GM21619 (cell line): Measurements from ENCODE around the gene NGRN.
"Not testable (repeated sequence)": the region's sequence is repeated elsewhere in the genome, so short reads cannot be mapped to it uniquely, and the experiment has no call there.

ENCODE experiments used
- ATAC-seq: cut with Tn5 transposase; IDR thresholded peaks from one replicate; pipeline ENCODE4 v1.9.1; 2021; ENCODE audit not compliant: unreplicated experiment

NGRN gene

DNA sequence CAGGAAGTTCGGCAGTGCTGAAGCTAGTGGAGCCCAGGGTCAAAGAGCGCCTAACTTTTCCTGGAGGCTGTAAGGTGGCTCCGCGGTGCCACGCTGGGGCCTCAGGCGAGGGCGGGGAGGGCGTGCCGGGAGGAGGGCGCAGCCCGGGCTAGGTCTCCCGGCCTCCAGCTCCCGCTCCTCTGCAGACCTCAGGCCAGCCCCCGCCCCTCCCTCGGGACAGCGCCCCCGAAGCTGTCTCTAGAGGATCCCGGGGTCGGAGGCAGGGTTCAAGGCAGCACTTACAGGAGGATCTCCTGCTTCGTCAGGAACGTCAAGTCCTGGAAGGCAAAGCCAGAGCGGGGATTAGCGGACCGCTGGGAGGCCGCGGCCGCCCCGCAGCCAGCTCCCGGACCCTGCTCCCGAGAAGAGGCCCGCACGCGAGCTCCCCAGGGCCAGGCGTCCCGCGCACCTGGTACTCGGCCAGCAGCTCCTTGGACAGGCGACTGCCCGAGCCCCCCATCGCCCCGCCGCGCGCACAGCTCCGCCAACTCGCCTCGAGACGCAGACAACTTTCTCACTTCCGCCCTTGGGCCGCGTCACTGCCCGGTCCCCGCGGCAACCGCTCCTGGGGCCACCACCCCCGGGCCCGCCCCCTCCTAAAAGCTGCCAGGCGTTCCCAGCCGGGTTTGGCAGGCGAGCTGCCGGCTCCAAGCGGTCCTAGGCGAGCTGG, 31.9 kb upstream of the NGRN start, which contains the start of gene CIB1:
Gene CIB1, minus strand, starts transcription at position 555 of the 709 bp plus-strand sequence. Its CDS starts 56 bp downstream, at position 499.
- ATAC-seq = peak; percentile 74

DNA sequence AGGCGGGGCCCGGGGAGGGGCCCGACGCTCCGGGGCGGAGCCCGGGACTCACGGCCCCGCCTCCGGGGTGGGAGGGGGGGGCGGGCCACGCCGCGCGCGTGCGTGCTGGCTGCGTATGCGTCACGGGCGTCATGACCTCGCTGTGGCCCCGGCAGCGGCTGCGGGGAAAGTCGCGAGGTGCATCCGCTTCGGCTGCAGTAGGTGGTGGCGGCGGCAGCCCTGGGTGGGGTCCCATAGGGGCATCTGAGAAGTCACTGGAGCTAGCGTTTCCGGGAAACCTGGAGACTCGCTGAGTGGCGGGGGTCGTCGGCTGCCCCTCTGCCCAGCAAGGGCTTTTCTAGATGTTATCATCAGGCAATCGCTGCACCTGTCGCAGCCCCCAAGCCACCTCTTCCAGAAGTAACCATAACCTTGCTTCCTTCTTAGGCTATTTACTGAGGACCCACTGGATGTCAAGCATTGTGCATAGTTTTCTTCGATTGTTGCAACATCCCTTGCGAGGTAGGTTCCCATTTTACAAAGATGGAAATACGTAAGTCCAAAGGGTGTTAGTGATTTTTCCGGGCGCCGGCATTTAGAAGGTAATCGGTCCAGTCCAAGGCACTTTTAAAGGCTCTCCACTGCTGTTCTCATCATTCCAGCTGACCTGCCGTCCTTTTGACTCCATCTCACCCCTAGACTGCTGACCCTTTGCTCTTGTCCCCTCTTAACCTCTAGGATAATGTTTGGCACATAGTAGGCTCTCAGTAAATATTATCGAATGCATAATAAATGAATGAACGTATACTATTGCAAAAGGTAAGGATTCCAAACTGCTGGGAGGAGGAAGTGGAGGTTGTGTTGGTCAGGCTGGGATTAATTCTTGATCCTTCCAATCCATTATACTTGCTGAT, 31.1 kb upstream of the NGRN start, which contains the start of gene GDPGP1:
Gene GDPGP1, plus strand, starts transcription at position 114 of the 893 bp plus-strand sequence. CDS start 6,700 bp downstream, outside the sequence.
- ATAC-seq = peak; percentile 58

DNA sequence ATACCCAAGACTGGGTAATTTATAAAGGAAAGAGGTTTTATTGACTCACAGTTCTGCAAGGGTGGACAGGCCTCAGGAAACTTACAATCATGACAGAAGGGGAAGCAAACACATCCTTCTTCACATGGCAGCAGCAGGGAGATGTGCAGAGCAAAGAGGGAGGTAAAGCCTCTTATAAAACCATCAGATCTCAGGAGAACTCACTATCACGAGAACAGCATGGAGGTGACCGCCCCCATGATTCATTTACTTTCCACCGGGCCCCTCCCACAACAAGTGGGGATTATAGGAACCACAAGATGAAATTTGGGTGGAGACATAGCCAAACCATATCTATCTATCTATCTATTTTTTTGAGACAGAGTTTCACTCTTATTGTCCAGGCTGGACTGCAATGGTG, 26.1 kb upstream of the NGRN start:
- no peak for ATAC-seq

DNA sequence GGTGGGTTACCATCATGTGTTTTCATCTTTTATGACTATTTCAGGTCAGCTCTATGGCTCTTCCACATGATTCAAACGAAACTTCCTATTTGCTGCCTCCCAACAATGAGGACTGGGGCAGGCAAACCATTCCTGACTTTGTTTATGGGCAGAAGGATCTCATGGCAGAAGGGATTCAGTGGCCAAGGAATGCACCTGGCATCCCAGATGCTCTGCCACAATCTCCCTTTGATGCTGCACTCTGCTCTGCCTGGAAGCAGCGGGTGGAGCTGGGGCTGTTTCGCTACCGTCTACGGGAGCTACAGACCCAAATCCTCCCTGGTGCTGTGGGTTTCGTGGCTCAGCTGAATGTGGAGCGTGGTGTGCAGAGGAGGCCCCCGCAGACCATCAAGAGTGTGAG, 24.6 kb upstream of the NGRN start:
- ATAC-seq = no peak

DNA sequence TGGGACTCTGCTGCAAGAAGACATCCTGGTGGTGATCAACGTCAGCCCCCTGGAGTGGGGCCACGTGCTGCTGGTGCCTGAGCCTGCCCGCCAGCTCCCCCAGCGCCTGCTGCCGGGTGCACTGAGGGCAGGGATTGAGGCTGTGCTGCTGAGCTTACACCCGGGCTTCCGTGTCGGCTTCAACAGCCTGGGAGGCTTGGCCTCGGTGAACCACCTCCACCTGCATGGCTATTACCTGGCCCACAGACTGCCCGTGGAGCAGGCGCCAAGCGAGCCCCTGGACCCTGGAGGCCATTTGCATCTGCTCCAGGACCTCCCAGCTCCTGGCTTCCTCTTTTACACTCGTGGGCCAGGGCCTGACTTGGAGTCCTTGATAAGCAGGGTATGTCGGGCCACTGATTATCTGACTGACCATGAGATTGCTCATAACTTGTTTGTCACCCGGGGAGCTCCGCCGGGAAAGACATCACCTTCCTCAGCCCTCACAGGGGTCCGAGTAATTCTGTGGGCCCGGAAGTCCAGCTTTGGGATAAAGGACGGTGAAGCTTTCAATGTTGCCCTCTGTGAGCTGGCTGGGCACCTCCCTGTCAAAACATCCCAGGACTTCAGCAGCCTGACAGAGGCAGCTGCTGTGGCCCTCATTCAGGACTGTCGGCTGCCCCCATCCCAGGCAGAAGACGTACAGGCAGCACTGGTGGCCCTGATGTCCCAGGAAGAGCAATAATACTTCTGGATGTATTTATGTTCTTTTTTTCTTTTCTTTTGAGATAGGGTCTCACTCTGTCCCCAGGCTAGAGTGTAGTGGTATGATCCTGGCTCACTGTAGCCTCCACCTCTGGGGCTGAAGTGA, 23.9 kb upstream of the NGRN start:
- ATAC-seq = no peak

DNA sequence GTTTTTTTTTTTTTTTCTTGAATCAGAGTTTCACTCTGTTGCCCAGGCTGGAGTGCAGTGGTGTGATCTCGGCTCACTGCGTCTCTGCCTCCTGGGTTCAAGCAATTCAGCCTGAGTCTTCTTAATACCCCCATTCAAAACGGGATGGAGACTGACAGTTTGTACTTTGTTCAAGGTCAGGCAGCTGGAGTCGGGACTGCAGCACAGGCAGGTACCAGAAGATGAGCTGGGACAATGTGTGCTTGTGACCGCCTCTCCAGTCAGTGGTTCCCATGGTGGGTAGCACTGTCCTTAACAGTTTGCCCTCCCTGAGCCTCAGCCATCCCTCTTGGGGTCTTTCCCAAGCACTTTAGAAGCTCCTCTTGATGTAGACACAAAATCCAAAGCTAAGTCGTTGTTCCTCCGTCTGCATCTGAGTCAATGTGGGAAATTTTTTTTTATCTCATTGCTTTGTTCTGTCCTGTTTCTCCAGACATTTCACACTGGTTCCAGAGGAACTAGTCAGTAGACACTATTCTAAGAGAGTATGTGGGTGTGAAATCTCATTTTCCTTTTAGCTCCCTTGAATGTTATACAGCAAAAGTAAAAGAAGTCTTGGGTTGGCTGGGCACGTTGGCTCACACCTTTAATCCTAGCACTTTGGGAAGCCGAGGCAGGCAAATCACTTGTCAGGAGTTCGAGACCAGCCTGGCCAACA, 21.4 kb upstream of the NGRN start:
- ATAC-seq = no peak

DNA sequence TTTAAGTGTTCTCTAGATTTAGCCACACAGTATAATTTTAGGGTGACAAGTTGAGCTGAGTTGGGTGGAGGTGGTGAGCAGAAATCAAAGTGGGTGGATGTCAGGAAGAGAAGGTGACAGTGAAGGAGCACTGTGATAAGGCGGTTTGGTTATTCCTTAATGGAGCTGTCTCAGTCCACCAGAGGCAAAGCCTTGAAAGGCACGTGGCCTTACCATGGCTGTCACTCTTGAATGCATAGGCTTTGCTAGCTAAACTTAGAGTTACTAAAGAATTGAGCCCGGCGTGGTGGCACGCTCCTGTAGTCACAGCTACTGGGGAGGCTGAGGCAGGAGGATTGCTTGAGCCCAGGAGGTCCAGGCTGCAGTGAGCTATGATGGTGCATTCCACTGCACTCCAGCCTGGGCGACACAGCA, 16.7 kb upstream of the NGRN start:
- peak; percentile 7 for ATAC-seq

DNA sequence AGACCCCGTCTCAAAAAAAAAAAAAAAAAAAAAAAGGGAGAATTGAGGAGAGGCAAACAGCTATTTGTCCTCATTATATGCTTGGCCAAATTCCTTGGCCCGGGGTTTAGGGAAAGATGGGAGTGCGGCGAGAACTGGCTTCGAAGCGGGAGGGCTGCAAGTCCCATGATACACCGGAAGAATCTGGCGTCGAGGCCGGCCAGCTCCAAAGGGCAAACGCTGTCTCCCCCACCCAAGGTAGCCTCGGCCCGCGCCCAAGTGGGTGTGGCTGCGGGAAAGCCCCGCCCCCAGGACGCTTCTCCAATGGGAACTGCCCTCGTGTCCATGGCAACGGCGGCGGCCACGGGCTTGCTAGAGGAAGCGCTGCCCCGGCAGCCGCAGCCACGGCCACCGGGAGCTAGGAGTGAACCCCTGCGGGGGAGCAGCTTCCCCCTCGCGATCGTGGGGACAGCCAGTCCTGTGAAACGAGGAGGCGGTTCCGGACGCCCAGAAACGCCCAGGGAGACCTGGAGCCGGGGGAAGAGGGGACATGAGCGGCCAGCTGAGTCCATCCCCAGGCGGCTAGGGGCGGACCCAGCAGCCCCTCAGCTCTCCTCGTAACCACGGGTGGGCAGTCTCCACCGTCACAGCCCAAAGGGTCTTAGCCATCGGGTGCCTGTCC, 16.1 kb upstream of the NGRN start, which contains the start of gene TTLL13:
Gene TTLL13, plus strand, starts transcription at position 354 of the 661 bp plus-strand sequence. CDS start 1,075 bp downstream, outside the sequence.
- ATAC-seq = peak; percentile 62

DNA sequence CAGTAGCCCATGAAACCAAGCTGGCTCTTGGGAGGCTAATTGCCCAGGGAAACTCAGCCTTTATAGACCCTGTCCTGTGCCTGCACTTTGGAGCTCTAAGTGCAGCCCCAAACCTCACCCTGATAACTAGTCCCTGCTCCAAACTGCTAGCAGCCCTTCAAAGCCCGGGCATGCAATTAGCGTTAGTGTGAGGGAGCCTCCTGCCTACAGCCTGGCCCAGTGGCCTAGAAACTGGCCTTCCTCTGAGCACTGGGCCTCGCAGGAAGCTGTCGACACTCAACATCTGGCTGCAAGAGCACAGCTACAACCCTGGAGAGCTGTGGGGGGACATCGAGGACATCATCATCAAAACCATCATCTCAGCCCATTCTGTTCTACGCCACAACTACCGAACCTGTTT, 7.7 kb upstream of the NGRN start:
- no peak for ATAC-seq

DNA sequence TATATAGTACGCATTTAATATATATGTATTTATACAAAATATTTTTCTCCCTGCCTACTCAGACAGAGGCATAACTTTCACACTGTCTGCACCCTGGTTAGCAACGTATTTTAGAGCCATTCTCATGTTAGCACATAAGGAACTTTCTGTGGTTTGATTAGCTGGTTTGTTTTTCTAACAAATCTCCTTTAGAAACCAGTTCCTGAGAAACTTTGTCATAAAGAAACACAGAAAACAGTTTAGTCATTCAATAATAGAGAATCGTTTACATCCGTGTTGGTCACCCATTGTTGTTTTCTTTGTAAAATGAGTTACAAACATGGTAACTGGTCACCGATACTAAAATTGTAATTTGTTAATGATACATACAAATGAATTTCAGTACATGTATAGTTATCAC, 5.9 kb upstream of the NGRN start:
- peak; percentile 86 for ATAC-seq

DNA sequence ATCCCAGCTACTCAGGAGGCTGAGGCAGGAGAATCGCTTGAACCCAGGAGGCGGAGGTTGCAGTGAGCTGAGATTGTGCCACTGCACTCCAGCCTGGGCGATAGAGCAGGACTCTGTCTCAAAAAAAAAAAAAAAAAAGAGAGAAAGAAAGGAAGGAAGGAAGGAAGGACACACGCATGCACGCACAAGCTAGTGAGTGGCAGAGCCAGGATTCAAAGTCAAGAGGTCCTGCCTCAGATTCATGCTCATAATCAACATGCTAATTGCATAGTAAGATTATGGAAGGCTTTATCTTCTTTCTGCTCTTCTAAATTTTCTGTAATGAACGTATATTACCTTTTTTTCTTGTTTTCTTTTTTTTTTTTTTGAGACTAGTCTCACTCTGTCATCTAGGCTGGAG, 4.7 kb upstream of the NGRN start:
- ATAC-seq = not testable (repeated sequence)

DNA sequence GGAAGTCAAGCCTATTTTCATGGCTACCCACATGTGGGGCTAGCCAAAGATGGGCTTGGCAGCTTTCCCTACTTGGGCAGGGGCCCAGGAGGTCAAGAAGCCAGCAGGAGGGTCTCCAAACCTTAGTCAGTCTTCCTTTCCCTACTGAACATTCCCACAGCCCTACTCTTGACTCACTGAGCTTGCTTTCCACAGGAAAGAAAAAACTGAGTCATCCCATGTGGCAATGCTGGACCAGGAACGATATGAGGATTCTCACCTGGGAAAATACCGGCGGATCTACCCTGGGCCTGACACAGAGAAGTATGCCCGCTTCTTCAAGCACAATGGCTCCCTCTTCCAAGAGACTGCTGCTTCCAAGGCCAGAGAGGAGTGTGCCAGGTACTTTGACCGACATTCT, 3.7 kb upstream of the NGRN start:
- no peak for ATAC-seq

DNA sequence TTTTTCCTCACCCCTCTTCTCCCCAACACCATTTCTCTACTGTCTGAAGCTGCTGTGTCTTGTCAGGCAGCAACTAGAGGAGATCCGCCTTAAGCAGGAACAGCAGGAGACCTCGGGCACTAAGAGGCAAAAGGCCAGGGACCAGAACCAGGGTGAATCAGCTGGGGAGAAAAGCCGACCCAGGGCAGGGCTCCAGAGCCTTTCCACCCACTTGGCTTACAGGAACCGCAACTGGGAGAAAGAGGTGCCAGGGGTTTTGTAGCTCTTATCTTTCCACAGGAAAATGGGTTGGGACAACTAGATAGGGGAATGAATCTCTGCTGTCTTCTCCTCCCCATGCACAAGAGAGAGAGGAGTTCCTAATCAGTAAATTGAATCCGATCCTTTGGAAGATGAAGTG, 3.0 kb upstream of the NGRN start:
- ATAC-seq = no peak

DNA sequence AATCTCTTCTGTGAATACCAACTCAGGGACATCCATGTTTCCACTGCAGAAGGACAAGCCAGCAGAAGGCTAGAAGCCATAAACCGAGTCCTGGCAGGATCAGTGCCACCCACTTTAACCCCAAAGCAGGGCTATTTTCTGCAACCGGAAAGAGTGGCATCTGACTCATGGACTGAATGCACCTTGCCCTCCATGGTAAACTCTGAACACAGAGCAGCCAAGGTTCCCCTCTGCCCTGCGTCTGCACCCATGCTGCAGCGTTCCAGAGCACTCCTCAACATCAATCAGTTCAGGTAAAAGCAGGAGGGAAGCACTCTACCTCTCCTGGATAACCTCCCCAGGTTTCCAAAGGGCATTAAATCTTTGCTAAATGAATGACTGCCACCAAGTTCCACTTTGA, 801 bp upstream of the NGRN start:
- ATAC-seq = no peak

DNA sequence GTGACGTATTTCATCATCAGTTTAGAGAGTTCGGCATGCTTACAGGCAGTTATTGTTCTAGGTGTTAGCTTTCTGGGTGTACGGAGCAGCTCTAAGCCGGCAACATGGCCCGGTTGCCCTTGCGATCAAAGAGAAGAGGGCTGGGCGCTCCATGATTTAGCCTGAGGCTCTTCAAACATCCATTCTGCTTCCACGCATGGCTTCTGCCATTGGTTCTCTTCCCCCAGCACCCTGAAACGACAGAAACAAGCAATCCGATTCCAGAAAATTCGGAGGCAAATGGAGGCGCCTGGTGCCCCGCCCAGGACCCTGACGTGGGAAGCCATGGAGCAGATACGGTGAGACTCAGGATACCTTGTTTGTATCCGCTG, 574 bp downstream of the NGRN start:
- ATAC-seq = no peak

DNA sequence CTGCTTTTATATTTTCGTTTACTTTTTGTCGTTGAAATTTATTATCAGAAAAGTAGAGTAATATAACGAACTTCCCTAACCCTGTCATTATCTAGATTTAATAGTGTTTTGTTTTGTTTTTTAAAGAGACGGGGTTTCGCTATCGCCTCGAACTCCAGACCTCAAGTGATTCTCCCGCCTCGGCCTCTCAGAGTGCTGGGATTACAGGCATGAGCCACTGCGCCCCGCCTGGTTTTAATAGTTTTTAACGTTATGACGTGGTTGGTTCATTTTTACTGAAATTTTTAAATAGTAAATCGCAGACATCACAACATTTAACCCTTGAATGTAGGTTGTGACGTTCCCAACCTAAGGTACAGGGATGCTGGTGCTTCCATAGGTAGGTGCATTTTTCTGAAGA, 1.0 kb downstream of the NGRN start:
- ATAC-seq = no peak

DNA sequence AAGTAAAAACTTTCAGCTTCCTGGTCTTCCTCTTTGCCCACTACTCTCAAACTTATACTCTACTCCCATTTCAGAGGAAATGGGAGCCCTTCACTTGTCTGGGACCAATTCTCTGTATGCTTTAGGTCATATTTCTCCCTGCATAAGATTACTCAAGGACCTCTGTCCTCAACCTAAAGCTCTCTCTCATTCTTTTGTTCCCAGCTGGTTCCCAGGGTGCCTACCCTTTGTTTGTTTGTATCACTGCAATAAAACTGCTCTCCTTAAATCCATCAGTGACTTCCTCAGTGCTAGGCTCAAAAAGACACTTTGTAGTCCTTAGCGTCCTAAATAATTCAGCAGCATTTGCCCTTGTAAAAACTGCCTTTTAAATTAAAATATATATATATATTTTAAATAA, 2.9 kb downstream of the NGRN start:
- no peak for ATAC-seq

DNA sequence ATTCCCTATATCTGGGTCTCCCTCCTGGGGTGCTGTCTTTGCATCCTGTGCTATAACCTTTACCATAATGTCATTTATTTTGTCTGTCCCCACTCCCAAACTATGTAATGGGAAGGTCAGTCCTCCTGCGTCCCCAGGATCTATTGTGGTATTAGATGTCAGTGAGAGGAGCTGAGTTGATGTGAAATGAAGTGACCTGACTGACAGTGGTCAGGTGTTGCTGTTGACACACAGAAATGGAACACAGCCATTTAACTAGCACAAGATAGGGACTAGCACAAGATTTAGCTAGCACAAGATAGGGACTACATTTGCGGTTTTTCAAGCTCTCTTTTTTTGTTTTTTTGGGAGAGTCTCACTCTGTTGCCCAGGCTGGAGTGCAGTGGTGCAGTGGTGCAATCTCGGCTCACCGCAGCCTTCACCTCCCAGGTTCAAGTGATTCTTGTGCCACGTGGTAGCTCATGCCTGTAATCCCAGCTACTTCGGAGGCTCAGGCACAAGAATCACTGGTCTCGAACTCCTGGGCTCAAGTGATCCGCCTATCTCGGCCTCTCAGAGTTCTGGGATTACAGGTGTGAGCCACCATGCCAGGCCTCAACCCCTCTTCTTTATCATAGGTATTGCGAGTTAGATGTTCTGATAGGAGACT, 5.2 kb downstream of the NGRN start:
- ATAC-seq = no peak

DNA sequence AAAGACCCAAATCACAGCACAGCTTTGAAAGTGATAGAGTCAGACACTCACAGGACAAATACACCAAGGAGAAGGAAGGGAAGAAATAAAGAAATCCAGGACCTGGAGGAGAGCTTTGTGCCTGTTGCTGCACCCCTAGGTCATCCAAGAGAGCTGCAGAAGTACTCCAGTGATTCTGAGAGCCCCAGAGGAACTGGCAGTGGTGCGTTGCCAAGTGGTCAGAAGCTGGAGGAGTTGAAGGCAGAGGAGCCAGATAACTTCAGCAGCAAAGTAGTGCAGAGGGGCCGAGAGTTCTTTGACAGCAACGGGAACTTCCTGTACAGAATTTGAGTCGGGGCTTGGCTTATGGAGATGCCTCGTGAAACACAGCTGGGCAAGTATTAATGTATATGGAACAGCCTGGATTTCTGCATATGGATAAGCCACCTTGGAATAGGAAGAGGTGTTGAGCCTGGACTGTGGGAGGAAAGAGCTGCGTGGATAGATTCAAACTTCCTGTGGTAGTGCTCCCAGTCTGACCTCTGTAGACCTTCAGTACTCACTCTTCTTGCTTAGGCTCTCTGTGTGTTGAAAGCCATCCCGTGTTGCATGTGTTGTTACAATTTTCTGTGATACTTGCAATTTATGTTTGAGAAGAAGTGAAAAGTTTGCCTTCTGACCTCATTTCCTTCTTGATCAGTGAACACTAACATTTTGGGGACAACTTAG, 6.1 kb downstream of the NGRN start:
- ATAC-seq = no peak
